Stimulated activated naive B cell treated with anti-CD40 and anti-IgM and Interleukin-4, amounts not matched to agents 10 μg/mL and 1 μg/mL and 100 μg/mL, for 72 hours (primary cell): ENCODE measurements around the gene COL24A1.
"Not testable (repeated sequence)": the region's sequence is repeated elsewhere in the genome, so short reads cannot be mapped to it uniquely, and the experiment has no call there.

Experiments used
- ATAC-seq, 2 donors: fragments of 150-1000 bp; cut with Tn5 transposase; replicated peaks; 2 replicates each; pipeline ENCODE4 v1.10.0; 2021; ENCODE audit warnings: moderate library complexity in 1 of 2
- DNase-seq: peaks from one replicate; pipeline ENCODE4 v3.0.0; 2021
- H3K27ac Mint-ChIP-seq: one replicate; pipeline ENCODE4 v1.8.0; 2022; ENCODE audit warnings: mild to moderate bottlenecking, mixed read lengths
- H3K27me3 Mint-ChIP-seq, 2 donors: one replicate each; pipeline ENCODE4 v1.8.0; 2022; ENCODE audit warnings: mixed read lengths in 2 of 2
- H3K36me3 Mint-ChIP-seq, 2 donors: one replicate each; pipeline ENCODE4 v1.8.0; 2022; ENCODE audit warnings: mixed read lengths in 2 of 2, mild to moderate bottlenecking in 1 of 2
- H3K4me1 Mint-ChIP-seq, 2 donors: one replicate each; pipeline ENCODE4 v1.8.0; 2022; ENCODE audit warnings: mixed read lengths in 2 of 2, mild to moderate bottlenecking in 1 of 2
- H3K4me3 Mint-ChIP-seq, 2 donors: one replicate each; pipeline ENCODE4 v1.8.0; 2022; ENCODE audit warnings: mild to moderate bottlenecking in 2 of 2, mixed read lengths in 2 of 2, moderate library complexity in 1 of 2
- H3K9me3 Mint-ChIP-seq, 2 donors: one replicate each; pipeline ENCODE4 v1.8.0; 2022; ENCODE audit warnings: mixed read lengths in 2 of 2, mild to moderate bottlenecking in 1 of 2

Gene COL24A1

DNA sequence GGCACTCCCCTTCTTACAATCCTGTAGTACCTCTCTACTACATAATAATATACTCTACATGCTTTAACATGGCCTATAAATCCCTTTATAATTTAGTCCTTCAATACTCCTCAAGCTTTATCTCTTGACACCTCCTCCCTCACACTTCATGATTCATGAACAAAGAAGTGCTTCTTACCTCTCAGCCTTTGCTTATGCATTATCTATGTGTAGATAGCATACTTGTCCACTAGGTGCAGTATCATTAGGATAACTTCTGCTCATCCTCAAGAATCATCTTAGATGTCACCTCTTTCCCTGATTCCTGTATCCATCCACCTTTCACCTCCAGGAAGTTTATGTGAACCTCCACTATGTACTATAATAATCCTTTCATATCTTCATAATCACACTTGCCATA is 74.4 kb downstream of the COL24A1 start:
- no peak overlapping the region for H3K27ac Mint-ChIP-seq
- H3K9me3 Mint-ChIP-seq, result peaks cover 3 to 4% of the 10 kb centered on the region in 2 donors

DNA sequence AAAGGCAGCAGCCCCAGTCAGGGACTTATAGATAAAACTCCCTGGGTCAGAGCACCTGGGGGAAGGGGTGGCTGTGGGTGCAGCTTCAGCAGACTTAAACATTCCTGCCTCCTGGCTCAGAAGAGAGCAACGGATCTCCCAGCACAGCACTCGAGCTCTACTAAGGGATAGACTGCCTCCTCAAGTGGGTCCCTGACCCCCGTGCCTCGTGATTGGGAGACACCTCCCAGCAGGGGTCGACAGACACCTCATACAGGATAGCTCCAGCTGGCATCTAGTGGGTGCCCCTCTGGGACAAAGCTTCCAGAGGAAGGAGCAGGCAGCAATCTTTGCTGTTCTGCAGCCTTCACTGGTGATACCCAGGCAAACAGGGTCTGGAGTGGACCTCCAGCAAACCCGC is 84.1 kb downstream of the COL24A1 start:
- H3K27ac Mint-ChIP-seq, H3K9me3 Mint-ChIP-seq, H3K27me3 Mint-ChIP-seq, ATAC-seq, H3K4me3 Mint-ChIP-seq, DNase-seq, H3K36me3 Mint-ChIP-seq: not testable (repeated sequence)
- H3K4me1 Mint-ChIP-seq, result peaks cover 0 to 16% of the 10 kb centered on the region in 2 donors

More for the DNA sequence above, 74.4 kb downstream of the COL24A1 start:
- no peak overlapping the region for H3K4me3 Mint-ChIP-seq
- H3K4me1 Mint-ChIP-seq, result peaks cover 2 to 11% of the 10 kb centered on the region in 2 donors
- DNase-seq (no peak), ATAC-seq (no peak)
- H3K36me3 Mint-ChIP-seq, result no peaks in the 10 kb centered on the region
- H3K27me3 Mint-ChIP-seq, result no peaks in the 10 kb centered on the region

DNA sequence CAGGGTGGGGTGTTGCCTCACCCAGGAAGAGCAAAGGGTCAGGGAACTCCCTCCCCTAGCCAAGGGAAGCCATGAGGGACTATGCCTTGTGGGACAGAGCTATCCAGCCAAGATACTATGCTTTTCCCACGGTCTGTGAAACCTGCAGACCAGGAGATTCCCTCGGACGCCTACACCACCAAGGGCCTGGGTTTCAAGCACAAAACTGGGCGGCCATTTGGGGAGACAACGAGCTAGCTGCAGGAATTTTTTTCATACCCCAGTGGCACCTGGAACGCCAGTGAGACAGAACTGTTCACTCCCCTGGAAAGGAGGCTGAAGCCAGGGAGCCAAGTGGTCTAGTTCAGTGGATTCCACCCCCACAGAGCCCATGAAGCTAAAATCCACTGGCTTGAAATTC is 84.7 kb downstream of the COL24A1 start:
- H3K9me3 Mint-ChIP-seq, ATAC-seq, H3K27me3 Mint-ChIP-seq, DNase-seq, H3K27ac Mint-ChIP-seq, H3K36me3 Mint-ChIP-seq, H3K4me3 Mint-ChIP-seq: not testable (repeated sequence)
- H3K4me1 Mint-ChIP-seq, result peaks cover 0 to 16% of the 10 kb centered on the region in 2 donors

DNA sequence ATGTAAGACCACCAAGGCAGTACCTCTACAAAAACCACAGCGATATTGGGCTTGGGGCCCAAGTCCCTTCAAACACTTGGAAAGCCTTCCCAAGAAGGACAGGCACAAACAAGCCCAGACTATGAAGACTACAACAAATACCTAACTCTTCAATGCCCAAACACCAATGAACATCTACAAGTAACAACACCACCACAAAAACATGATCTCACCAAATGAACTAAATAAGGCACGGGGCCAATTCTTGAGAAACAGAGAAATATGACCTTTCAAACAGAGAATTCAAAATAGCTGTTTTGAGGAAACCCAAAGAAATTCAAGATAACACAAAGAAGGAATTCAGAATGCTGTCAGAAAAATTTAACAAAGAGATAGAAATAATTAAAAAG is 86.8 kb downstream of the COL24A1 start:
- Mint-ChIP-seq H3K4me1 (peaks cover 0 to 16% of the 10 kb centered on the region in 2 donors), H3K27ac (no peak overlapping the region), H3K9me3 (peaks cover 0 to 1% of the 10 kb centered on the region in 2 donors), H3K36me3 (no peaks in the 10 kb centered on the region), H3K27me3 (no peaks in the 10 kb centered on the region), H3K4me3 (no peak overlapping the region)
- ATAC-seq (peak in 1 of 2 donors; percentile 50), DNase-seq (no peak)

DNA sequence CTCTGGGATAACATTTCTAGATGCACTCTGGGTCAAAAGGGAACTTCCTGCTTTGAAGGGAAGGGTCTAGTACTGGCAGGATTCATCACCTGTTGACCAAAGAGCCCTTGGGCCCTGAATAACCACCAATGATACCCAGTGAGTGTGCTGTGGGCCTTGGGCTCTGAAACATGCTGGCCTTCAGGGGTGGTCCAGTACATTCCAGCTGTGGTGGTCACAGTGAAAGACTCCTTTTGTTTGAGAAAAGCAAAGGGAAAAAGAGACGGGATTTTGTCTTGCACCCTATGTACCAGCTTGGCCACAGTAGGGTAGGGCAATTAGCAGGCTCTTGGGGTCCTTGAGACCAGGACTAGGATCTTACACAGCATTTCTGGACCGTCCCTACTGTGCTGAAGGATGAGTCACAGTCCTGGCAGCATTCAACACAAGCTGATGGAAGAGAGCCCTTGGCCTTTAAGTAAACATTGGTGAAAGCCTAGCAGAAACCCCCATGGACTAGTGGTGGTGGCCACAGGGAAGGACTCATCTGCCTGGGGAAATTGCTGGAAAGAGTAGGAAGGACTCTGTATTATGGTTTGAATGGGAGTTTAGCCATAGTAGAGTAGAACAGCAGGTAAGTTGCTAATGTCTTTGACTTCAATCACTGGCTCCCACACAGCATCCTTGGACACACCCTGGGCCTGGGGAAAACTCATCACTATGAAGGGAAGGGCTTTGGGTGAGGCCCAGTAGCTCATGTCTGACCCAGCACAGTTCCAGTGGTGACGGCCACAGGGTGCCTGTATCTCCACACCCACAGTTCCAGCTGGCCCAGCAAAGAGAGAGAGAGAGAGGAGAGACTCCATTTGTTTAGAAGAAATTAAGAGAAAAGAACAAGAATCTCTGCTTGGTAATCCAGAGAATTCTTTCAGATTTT is 87.5 kb downstream of the COL24A1 start:
- ATAC-seq, result peak in 1 of 2 donors; percentile 10
- DNase-seq, result no peak
- no peak overlapping the region for H3K27ac Mint-ChIP-seq
- peaks cover 0 to 16% of the 10 kb centered on the region in 2 donors for H3K4me1 Mint-ChIP-seq
- no peaks in the 10 kb centered on the region for H3K27me3 Mint-ChIP-seq
- H3K36me3 Mint-ChIP-seq, result no peaks in the 10 kb centered on the region
- H3K9me3 Mint-ChIP-seq, result peaks cover 0 to 1% of the 10 kb centered on the region in 2 donors
- H3K4me3 Mint-ChIP-seq, result peak overlapping the region in 1 of 2 donors; percentile 41

DNA sequence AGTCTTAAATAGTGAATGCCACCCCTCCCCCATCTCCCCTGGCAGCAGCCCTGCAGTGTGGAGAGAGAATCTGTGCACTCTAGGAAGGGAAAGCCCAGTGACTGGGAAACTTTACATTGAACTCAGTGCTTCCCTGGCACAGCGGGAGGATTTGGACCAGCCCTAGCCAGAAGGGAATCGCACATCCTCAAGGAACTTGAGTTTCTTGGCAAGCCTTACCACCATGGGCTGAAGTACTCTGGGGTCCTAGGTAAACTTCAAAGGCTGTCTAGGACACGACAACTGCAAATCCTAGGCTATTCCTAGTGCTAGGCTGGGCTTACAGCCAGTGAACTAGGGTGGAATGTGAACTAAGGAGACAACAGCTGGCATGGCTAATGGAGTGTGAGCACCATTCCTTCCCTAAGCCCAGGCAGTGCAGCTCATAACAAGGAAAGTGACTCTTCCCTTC is 88.3 kb downstream of the COL24A1 start:
- H3K27ac Mint-ChIP-seq, result no peak overlapping the region
- no peaks in the 10 kb centered on the region for H3K27me3 Mint-ChIP-seq
- peaks cover 0 to 1% of the 10 kb centered on the region in 2 donors for H3K9me3 Mint-ChIP-seq
- peaks cover 0 to 16% of the 10 kb centered on the region in 2 donors for H3K4me1 Mint-ChIP-seq
- H3K4me3 Mint-ChIP-seq, result no peak overlapping the region
- no peaks in the 10 kb centered on the region for H3K36me3 Mint-ChIP-seq
- ATAC-seq (no peak), DNase-seq (no peak)

DNA sequence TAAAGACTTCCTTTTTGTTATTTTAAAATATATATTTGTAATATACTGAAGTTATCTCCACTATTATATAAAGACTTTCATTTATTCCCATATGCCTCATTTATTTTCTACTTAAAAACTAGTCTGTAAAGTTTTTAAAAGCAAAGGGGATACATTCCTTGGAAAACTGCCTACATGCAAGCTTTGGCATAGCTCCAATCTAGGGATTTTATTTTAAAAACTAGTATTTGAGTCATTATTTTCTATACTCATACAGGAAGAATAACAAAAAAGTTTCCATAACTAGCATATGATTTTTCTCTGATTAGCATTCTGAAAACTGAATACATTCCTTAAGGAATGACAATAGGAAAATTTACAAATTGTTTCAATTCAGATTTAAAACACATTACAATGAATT is 88.9 kb downstream of the COL24A1 start:
- Mint-ChIP-seq H3K27ac (no peak overlapping the region), H3K9me3 (no peaks in the 10 kb centered on the region)

DNA sequence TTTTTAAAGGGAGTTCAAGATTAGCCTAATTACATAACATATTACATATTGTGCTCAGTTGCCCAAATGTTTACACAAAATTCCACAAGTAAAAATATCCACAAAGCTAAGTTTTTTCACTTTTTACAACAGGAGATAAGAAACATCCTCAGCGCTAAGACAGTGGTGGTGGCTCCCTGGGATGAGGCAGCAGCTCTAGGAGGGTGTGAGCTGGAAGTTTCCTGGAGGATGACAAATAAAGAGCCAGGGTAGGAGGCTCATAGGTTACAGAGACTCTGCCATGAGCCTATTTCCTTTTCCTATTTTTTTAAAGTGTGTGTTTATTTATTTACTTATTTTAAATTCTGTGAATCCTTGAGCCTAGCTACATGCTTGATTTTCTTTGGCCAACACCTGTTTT is 91.7 kb downstream of the COL24A1 start:
- Mint-ChIP-seq H3K36me3 (no peaks in the 10 kb centered on the region), H3K9me3 (no peaks in the 10 kb centered on the region), H3K27ac (no peak overlapping the region), H3K27me3 (no peaks in the 10 kb centered on the region), H3K4me1 (peaks cover 0 to 10% of the 10 kb centered on the region in 2 donors), H3K4me3 (no peak overlapping the region)
- ATAC-seq (no peak), DNase-seq (no peak)

More for the DNA sequence above, 88.9 kb downstream of the COL24A1 start:
- no peak for ATAC-seq
- no peak for DNase-seq
- H3K36me3 Mint-ChIP-seq, result no peaks in the 10 kb centered on the region
- no peaks in the 10 kb centered on the region for H3K27me3 Mint-ChIP-seq
- peaks cover 0 to 16% of the 10 kb centered on the region in 2 donors for H3K4me1 Mint-ChIP-seq
- no peak overlapping the region for H3K4me3 Mint-ChIP-seq

DNA sequence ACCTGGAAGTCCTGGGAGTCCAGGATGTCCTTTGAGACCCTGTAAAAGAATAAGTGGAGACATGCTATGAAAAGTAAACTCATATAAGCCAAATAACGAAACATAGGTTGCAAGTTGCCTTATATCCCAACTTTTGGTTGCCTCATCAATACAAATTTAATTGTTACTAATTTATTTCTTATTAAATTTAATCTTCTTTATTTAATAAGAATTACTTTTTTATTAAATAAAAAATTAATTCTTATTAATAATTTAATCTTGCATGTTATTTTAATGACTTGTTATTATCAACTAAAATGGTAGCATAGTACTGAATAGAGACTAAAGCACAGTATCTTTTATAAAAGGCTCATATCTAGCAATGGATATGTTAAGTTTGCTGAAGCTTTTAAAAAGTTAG is 92.9 kb downstream of the COL24A1 start:
- Mint-ChIP-seq H3K4me3 (no peak overlapping the region), H3K27ac (no peak overlapping the region), H3K9me3 (no peaks in the 10 kb centered on the region), H3K4me1 (no peaks in the 10 kb centered on the region), H3K27me3 (no peaks in the 10 kb centered on the region), H3K36me3 (no peaks in the 10 kb centered on the region)
- DNase-seq (no peak), ATAC-seq (no peak)

DNA sequence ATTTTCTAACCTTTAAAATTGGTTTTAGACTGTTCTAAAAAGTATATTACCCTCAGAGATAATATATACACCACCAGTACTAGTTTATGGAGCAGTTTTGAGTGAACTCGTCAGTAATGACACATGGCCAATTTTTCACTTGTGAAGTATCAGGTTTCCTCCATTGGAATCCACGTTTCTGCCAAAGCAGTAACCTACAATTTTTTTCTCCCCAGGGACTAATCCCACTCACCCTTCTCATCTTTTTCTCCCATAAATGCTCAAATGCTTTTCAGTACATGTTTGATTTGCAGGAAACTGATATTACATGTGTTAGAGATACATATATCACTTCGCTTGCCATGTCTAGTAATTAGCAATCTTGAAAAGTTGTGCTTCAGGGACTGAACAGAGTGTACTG is 94.1 kb downstream of the COL24A1 start:
- Mint-ChIP-seq H3K9me3 (no peaks in the 10 kb centered on the region), H3K4me1 (no peaks in the 10 kb centered on the region), H3K4me3 (no peak overlapping the region), H3K27ac (no peak overlapping the region), H3K27me3 (no peaks in the 10 kb centered on the region), H3K36me3 (no peaks in the 10 kb centered on the region)
- DNase-seq (no peak), ATAC-seq (no peak)

DNA sequence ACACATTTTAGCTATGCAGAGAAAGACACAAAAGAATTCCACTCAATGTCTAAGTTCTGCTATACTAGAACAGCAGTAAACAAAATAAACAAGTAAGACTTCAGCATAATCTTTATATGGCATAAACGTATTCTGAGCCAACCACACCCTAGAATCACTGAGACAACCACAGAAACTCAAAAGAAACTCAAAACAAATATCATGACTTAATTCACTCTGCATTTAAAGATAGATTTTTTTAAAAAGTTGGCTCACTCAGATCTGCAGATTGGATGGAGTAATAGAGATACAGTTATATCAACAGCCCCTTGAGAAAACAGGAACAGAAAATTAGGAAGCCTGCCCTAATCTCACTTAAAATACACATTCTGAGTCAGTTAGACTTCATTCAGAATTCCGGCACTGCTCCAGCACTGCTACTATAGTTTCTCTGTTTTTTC is 95.0 kb downstream of the COL24A1 start:
- H3K9me3 Mint-ChIP-seq, result no peaks in the 10 kb centered on the region
- ATAC-seq (peak; percentile 45 to 51), DNase-seq (no peak)
- no peak overlapping the region for H3K27ac Mint-ChIP-seq
- H3K4me1 Mint-ChIP-seq, result no peaks in the 10 kb centered on the region
- no peak overlapping the region for H3K4me3 Mint-ChIP-seq
- H3K36me3 Mint-ChIP-seq, result no peaks in the 10 kb centered on the region
- no peaks in the 10 kb centered on the region for H3K27me3 Mint-ChIP-seq

DNA sequence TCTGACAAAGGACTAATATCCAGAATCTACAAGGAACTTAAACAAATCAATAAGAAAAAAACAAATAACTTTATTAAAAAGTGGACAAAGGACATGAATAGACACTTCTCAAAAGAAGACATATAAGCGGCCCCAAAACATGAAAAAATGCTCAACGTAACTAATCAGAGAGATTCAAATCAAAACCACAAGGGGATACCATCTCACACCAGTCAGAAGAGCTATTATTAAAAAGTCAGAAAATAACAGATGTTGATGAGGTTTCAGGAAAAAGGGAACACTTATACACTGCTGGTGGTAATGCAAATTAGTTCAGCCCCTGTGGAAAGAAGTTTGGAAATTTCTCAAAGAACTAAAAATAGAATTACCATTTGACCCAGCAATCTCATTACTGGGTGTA is 102.2 kb downstream of the COL24A1 start:
- DNase-seq, result no peak
- H3K4me3 Mint-ChIP-seq, result no peak overlapping the region
- H3K36me3 Mint-ChIP-seq, result no peaks in the 10 kb centered on the region
- H3K27ac Mint-ChIP-seq, result no peak overlapping the region
- no peaks in the 10 kb centered on the region for H3K9me3 Mint-ChIP-seq
- H3K27me3 Mint-ChIP-seq, result no peaks in the 10 kb centered on the region
- H3K4me1 Mint-ChIP-seq, result no peaks in the 10 kb centered on the region
- no peak for ATAC-seq

DNA sequence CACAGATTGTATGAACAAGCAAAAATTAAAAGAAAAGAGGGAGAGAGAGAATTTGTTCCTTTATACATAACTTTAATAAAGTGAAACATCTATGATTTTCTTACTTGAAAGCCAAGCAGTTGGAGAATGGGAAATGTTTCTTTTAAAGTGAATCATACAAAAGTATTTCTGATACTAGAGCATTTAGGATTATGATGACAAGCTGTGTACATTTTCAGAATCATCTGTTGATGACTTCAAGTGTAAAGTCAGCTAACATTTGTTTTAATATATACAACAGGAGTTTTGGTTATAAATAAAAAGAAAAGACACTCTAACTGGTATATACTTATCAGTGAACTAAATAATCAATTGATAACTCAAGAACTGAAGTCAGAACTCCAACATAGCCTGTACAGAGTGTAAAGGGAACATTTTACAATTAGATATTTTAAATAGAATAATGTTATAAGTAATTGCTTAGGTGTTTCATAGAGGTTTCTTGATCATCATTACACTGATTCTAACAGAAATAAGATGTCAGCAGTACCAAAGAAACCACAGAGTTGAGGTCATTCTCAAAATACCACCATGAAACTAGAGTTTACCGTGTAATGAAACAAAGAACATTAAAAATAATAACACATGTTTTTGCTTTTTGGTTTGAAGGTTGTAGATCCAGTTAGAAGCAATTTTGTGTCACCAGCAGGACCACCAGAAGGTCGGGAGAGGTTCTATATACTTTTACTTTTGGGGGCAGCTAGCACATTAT is 103.4 kb downstream of the COL24A1 start:
- Mint-ChIP-seq H3K36me3 (no peaks in the 10 kb centered on the region), H3K27ac (no peak overlapping the region), H3K4me3 (no peak overlapping the region), H3K27me3 (no peaks in the 10 kb centered on the region), H3K4me1 (no peaks in the 10 kb centered on the region), H3K9me3 (no peaks in the 10 kb centered on the region)
- DNase-seq, result no peak
- ATAC-seq, result no peak

DNA sequence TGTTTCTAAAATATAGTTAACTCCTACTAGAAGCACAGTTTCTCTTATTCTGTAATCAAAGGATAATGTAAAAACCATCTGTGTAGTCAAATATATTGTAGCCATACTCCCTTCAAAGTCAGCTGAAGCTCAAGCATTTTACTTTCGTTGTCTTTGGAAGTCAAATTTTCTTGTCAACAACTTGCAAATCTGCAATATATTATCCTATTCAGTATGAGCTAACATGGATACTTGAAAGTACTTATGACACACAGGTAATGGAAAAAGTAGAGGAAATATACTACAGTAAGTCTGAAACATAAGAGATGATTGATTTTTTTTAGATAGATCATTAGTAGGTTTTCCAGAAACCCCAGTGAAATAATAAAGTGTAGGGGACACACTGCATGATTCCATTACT is 121.5 kb downstream of the COL24A1 start:
- DNase-seq (no peak), ATAC-seq (no peak)
- H3K9me3 Mint-ChIP-seq, result peaks cover 0 to 1% of the 10 kb centered on the region in 2 donors
- no peaks in the 10 kb centered on the region for H3K36me3 Mint-ChIP-seq
- H3K4me1 Mint-ChIP-seq, result no peaks in the 10 kb centered on the region
- H3K27me3 Mint-ChIP-seq, result no peaks in the 10 kb centered on the region
- no peak overlapping the region for H3K4me3 Mint-ChIP-seq
- H3K27ac Mint-ChIP-seq, result no peak overlapping the region

DNA sequence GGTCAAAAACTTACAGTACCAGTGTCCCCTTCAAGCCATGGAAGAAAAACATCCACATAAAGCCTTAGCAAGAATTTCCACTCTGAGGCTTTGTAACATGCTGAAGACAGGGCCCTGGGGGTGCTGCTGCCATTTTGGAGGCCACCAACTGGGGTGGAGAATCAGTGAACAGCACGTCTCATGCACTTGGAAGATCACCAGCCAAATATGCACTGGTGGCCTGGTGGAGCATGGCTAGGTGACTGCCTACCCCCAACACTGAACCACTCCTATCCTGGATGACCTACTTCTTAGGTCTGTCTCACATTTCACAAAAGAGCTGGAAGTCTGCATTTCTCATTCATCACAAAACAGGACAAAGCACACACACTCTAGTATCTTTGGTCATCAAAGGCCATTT is 126.4 kb downstream of the COL24A1 start:
- ATAC-seq, result no peak
- Mint-ChIP-seq H3K9me3 (peaks cover 0 to 6% of the 10 kb centered on the region in 2 donors), H3K4me1 (no peaks in the 10 kb centered on the region), H3K36me3 (no peaks in the 10 kb centered on the region), H3K4me3 (no peak overlapping the region), H3K27me3 (no peaks in the 10 kb centered on the region), H3K27ac (no peak overlapping the region)
- no peak for DNase-seq
